ENCODE results near the gene E2F4. TPM values are rescaled to one million over a fixed set of nuclear protein-coding genes. Genes with fewer than 3 reads are reported as not detected.

Gene E2F4
- total and polyA plus RNA-seq, 2 of the 13 experiments (the other 11 are each of a cell fraction or from before 2014, with no cell fraction given): 84.8 to 91.2 TPM

GRCh38 chr16:67207249-67208091, 15.5 kb downstream of the E2F4 start (continued):
- TF ChIP-seq NFE2 (CRISPR knock-in tag; IDR thresholded peaks at IDR 0.05): peak; percentile 75; the same call in 1 of the 2 replicates
- peak; percentile 51; the same call in 1 of the 2 replicates for TF ChIP-seq ZNF772 (CRISPR knock-in tag; IDR thresholded peaks at IDR 0.05)
- TF ChIP-seq SRSF1 (optimal IDR thresholded peaks at IDR 0.05; ENCODE audit: low read depth, low read length): peak; percentile 11
- TF ChIP-seq ZFP90 (CRISPR knock-in tag; IDR thresholded peaks at IDR 0.05; ENCODE audit: borderline replicate concordance): 0 out of 2 replicates have a peak, but pooled peaks have one; percentile 35
- no peak for TF ChIP-seq GLMP (CRISPR knock-in tag; IDR thresholded peaks at IDR 0.05; ENCODE audit: borderline replicate concordance)
- peak; percentile 45; the same call in 1 of the 2 replicates for TF ChIP-seq BORCS8-MEF2B (CRISPR knock-in tag; IDR thresholded peaks at IDR 0.05)
- TF ChIP-seq SMYD3 (CRISPR knock-in tag; IDR thresholded peaks at IDR 0.05): no peak
- 0 out of 2 replicates have a peak, but pooled peaks have one; percentile 17 for TF ChIP-seq ZIK1 (CRISPR knock-in tag; IDR thresholded peaks at IDR 0.05; ENCODE audit: borderline replicate concordance, low read depth)
- no peak for TF ChIP-seq DNMT1 (CRISPR knock-in tag; IDR thresholded peaks at IDR 0.05)
- TF ChIP-seq GABPA (IDR thresholded peaks at IDR 0.05; ENCODE audit: low read depth, low read length): no peak
- no peak for TF ChIP-seq GABPA (CRISPR knock-in tag; IDR thresholded peaks at IDR 0.05; ENCODE audit: low read depth)
- TF ChIP-seq ZNF407 (CRISPR knock-in tag; IDR thresholded peaks at IDR 0.05; ENCODE audit: not compliant biosample characterization): peak; percentile 81
- TF ChIP-seq AGO2 (optimal IDR thresholded peaks at IDR 0.05; ENCODE audit: low read depth, low read length): peak; percentile 93
- 0 out of 2 replicates have a peak, but pooled peaks have one; percentile 33 for TF ChIP-seq ZNF564 (CRISPR knock-in tag; IDR thresholded peaks at IDR 0.05)
- TF ChIP-seq POLR2A (IDR thresholded peaks at IDR 0.05; ENCODE audit: insufficient read depth in 1 of 2, low read depth in 2 of 2, low read length in 2 of 2): peak in 1 of 2 experiments; percentile 49; a peak in 2 of 4 replicates
- no peak for TF ChIP-seq ZNF362 (CRISPR knock-in tag; IDR thresholded peaks at IDR 0.05; ENCODE audit: borderline replicate concordance)
- TF ChIP-seq HES4 (CRISPR knock-in tag; IDR thresholded peaks at IDR 0.05; ENCODE audit: borderline replicate concordance): 0 out of 2 replicates have a peak, but pooled peaks have one; percentile 25
